OCI-LY1 (cell line): ENCODE measurements around the gene POLDIP3.

Experiments used
- H2AFZ ChIP-seq: fragments of 200-600 bp; sonication (generic), shearing (Covaris generic); 2 replicates; pipeline ENCODE4 v1.6.0; 2014; ENCODE audit warnings: antibody characterized with exemption, mild to moderate bottlenecking, low read length
- H3F3A ChIP-seq: fragments of 200-600 bp; sonication (generic), shearing (Covaris generic); 2 replicates; pipeline ENCODE4 v1.6.0; 2014; ENCODE audit warnings: mild to moderate bottlenecking, antibody characterized with exemption, low read length, moderate library complexity; ENCODE audit not compliant: insufficient read depth
- H3K27ac ChIP-seq: fragments of 200-600 bp; sonication (generic); 2 replicates; pipeline ENCODE4 v1.5.1; 2014; ENCODE audit warnings: low read length, mixed run types, mild to moderate bottlenecking, low read depth; ENCODE audit not compliant: poor library complexity, severe bottlenecking
- H3K27me3 ChIP-seq: fragments of 200-600 bp; sonication (generic); 2 replicates; pipeline ENCODE4 v1.6.0; 2014; ENCODE audit warnings: antibody characterized with exemption, mild to moderate bottlenecking, low read length, moderate library complexity; ENCODE audit not compliant: insufficient read depth
- H3K36me3 ChIP-seq: fragments of 200-600 bp; sonication (generic); 2 replicates; pipeline ENCODE4 v1.6.1; 2014; ENCODE audit warnings: mild to moderate bottlenecking, antibody characterized with exemption, low read length, moderate library complexity, mixed read lengths; ENCODE audit not compliant: insufficient read depth
- H3K4me1 ChIP-seq: fragments of 200-600 bp; sonication (generic); 2 replicates; pipeline ENCODE4 v1.5.1; 2014; ENCODE audit warnings: mild to moderate bottlenecking, low read length, moderate library complexity; ENCODE audit not compliant: insufficient read depth, severe bottlenecking
- H3K4me2 ChIP-seq: fragments of 200-600 bp; sonication (generic), shearing (Covaris generic); 2 replicates; pipeline ENCODE4 v1.6.1; 2014; ENCODE audit warnings: low read length
- H3K4me3 ChIP-seq: fragments of 200-600 bp; sonication (generic); 2 replicates; pipeline ENCODE4 v1.5.1; 2014; ENCODE audit warnings: low read length, low read depth, mild to moderate bottlenecking, mixed read lengths; ENCODE audit not compliant: poor library complexity, severe bottlenecking
- H3K79me2 ChIP-seq: fragments of 200-600 bp; shearing (Covaris generic); 2 replicates; pipeline ENCODE4 v1.6.1; 2016; ENCODE audit warnings: mixed run types, low read length, mixed read lengths; ENCODE audit not compliant: insufficient read depth
- H3K9ac ChIP-seq: fragments of 200-600 bp; sonication (generic), shearing (Covaris generic); 2 replicates; pipeline ENCODE4 v1.6.1; 2014; ENCODE audit warnings: mild to moderate bottlenecking, low read length, mixed read lengths
- H3K9me2 ChIP-seq: fragments of 200-600 bp; sonication (generic), shearing (Covaris generic); 2 replicates; pipeline ENCODE4 v1.6.1; 2014; ENCODE audit warnings: low read depth, mild to moderate bottlenecking, low read length, mixed read lengths
- H3K9me3 ChIP-seq: fragments of 200-600 bp; shearing (Covaris generic); 2 replicates; pipeline ENCODE4 v1.6.1; 2014; ENCODE audit warnings: low read length, mixed read lengths
- H4K20me1 ChIP-seq: fragments of 200-600 bp; sonication (generic), shearing (Covaris generic); 2 replicates; pipeline ENCODE4 v1.6.0; 2016; ENCODE audit warnings: mild to moderate bottlenecking, low read length; ENCODE audit not compliant: insufficient read depth
- EZH2 ChIP-seq: fragments of 200-600 bp; sonication (generic), shearing (Covaris generic); IDR thresholded peaks from 2 replicates; pipeline ENCODE4 v1.8.0; 2017; ENCODE audit warnings: borderline replicate concordance, mixed run types, mild to moderate bottlenecking, antibody characterized with exemption, low read length, moderate library complexity, mixed read lengths
- TF ChIP-seq, protein P1 (sequence below): fragments of 200-600 bp; sonication (generic), shearing (Covaris generic); IDR thresholded peaks from 2 replicates; pipeline ENCODE4 v1.5.1; 2017; ENCODE audit warnings: mild to moderate bottlenecking, antibody characterized with exemption, low read length, moderate library complexity, mixed read lengths

POLDIP3 gene

DNA sequence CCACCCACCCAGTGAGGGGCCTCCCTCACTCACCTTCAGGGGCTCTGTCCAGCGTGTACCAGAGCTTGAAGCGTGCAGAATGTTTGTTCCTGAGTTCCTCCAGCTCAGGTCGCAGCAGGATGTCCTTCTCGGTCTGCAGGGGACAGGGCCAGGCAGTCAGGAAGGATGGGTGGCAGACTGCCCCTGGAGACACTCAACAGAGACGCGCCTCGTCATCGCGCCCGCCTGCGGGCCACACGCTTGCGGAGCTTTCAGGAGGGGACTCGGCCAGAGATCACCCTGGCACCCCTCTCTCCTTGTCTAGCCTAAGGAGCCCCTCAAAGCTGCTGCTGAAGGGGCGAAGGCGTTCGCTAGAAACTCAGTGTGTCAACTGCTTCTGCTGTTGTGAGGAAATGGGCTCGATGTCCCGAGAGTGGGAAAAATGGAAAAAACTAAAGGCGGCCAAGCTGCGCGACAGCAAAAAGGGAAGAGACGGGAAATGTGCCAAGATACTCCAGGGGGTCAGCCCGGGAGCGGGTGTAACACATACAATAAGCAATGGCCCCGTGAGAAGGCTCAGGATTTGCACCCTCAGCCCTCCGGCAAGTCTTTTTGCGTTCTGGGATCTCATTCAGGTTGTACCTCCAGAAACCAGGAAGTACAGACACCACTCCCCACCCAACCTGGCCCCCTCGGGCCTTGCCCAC is 9.2 kb upstream of the POLDIP3 start:
- H3K79me2 ChIP-seq: no peaks in the 10 kb centered on the region
- no peaks in the 10 kb centered on the region for H3K9me2 ChIP-seq
- peak overlapping the region; percentile 26; the same call in 1 of the 2 replicates for H3K4me2 ChIP-seq
- H2AFZ ChIP-seq: no peak overlapping the region
- H3K9ac ChIP-seq: no peak overlapping the region
- H4K20me1 ChIP-seq: no peaks in the 10 kb centered on the region
- no peaks in the 10 kb centered on the region for H3K27me3 ChIP-seq
- H3K4me3 ChIP-seq: no peak overlapping the region
- peaks cover 20% of the 10 kb centered on the region for H3K4me1 ChIP-seq
- TF ChIP-seq, protein P1, sequence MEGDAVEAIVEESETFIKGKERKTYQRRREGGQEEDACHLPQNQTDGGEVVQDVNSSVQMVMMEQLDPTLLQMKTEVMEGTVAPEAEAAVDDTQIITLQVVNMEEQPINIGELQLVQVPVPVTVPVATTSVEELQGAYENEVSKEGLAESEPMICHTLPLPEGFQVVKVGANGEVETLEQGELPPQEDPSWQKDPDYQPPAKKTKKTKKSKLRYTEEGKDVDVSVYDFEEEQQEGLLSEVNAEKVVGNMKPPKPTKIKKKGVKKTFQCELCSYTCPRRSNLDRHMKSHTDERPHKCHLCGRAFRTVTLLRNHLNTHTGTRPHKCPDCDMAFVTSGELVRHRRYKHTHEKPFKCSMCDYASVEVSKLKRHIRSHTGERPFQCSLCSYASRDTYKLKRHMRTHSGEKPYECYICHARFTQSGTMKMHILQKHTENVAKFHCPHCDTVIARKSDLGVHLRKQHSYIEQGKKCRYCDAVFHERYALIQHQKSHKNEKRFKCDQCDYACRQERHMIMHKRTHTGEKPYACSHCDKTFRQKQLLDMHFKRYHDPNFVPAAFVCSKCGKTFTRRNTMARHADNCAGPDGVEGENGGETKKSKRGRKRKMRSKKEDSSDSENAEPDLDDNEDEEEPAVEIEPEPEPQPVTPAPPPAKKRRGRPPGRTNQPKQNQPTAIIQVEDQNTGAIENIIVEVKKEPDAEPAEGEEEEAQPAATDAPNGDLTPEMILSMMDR: no peak
- TF ChIP-seq EZH2: no peak
- H3F3A ChIP-seq: no peaks in the 10 kb centered on the region
- H3K36me3 ChIP-seq: peaks cover 36% of the 10 kb centered on the region
- peak overlapping the region; percentile 76 for H3K27ac ChIP-seq
- no peaks in the 10 kb centered on the region for H3K9me3 ChIP-seq

DNA sequence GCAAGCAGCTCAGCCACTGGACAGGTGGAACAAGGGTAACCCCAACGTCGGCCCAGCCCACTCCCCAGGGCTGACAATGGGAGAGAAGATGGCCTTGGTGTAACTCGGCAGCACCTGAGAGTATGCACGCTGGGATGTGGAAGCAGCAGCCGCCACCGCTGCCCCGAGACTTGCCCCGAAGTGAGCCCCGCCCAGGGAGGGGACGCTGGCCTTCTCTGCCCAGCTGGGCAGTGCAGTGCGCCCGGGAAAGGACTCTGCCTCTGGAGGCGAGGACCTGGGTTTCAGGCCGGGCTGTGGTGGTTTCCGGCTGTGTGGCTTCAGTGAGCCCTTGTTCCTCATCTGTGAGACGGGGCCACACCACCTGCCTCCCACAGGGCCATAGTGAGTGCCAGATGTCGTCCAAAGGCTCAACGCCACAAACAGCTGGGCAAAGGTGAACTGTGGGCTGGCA is 8.6 kb upstream of the POLDIP3 start:
- Histone ChIP-seq H3K9ac (no peak overlapping the region), H3K36me3 (peaks cover 31% of the 10 kb centered on the region), H3K4me1 (peaks cover 20% of the 10 kb centered on the region), H3K4me2 (peak overlapping the region; percentile 26; the same call in 1 of the 2 replicates), H3K79me2 (no peaks in the 10 kb centered on the region), H3K4me3 (no peak overlapping the region), H3K27me3 (no peaks in the 10 kb centered on the region), H2AFZ (no peak overlapping the region), H4K20me1 (no peaks in the 10 kb centered on the region), H3K9me2 (no peaks in the 10 kb centered on the region), H3K9me3 (no peaks in the 10 kb centered on the region), H3F3A (no peaks in the 10 kb centered on the region), H3K27ac (peak overlapping the region; percentile 76)
- TF ChIP-seq EZH2: no peak
- TF ChIP-seq, protein P1: no peak

DNA sequence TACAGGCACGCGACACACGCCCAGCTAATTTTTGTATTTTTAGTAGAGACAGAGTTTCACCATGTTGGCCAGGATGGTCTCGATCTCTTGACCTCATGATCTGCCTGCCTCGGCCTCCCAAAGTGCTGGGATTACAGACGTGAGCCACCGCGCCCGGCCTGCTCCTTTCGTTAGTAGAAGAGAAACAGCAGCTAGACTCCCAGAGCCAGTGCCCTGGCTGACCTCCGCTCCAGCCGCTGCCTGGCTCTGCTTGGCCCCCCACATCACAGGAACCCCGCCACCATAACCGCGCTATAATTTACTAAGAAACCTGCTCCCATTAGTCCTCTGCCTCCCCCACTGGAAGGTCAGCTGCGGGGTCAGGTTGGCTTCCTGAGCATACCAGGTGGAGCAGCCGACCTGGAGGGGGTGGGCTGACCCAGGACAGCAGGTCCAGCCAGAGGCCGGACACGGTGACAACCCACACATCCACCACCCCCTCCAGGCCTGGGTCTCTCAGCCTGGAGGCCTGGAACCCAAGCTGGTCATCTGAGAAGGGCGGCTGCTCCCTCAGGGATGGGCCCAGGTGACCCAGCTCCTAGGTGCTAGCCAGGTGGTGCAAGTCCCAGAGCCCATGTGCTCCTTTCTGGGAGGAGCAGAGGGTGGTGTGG is 7.5 kb upstream of the POLDIP3 start:
- H3K36me3 ChIP-seq: peaks cover 20% of the 10 kb centered on the region
- no peak for TF ChIP-seq EZH2
- TF ChIP-seq, protein P1: no peak
- H3K9me3 ChIP-seq: no peaks in the 10 kb centered on the region
- H2AFZ ChIP-seq: no peak overlapping the region
- no peak overlapping the region for H3K4me3 ChIP-seq
- H3K27ac ChIP-seq: no peak overlapping the region
- H3K4me1 ChIP-seq: peaks cover 27% of the 10 kb centered on the region
- no peaks in the 10 kb centered on the region for H3K9me2 ChIP-seq
- H3K4me2 ChIP-seq: no peak overlapping the region
- H3F3A ChIP-seq: no peaks in the 10 kb centered on the region
- no peaks in the 10 kb centered on the region for H4K20me1 ChIP-seq
- no peaks in the 10 kb centered on the region for H3K79me2 ChIP-seq
- no peaks in the 10 kb centered on the region for H3K27me3 ChIP-seq
- H3K9ac ChIP-seq: no peak overlapping the region
